ENCODE data around the gene HOXD11.

The HOXD11 gene

DNA sequence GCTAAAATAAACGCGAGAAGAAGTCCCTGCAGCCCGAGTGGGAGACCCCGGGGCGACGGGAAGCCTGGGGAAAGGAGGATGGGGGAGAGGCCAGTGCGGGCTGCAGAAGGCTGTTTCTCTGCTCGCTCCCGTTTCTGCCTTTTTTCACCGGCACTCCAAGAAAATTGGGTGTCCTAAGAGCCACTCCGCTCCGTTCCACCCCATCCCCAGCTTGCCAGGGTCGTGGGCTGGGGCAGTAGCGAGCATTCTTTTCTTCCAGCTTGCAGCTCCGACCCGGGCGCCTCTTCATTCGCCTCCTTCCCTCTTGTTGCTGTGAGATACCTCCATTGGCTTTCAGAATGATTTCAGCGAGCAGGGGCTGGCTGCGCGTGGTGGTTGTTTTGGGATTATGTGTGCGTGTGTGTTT lies 51.1 kb downstream of the HOXD11 start:
- TF ChIP-seq CTCF (IDR thresholded peaks at IDR 0.05; ENCODE audit: low read depth, low read length, poor library complexity, severe bottlenecking) (no peak), EZH2phosphoT487 (IDR thresholded peaks at IDR 0.05; ENCODE audit: borderline replicate concordance, low read length) (no peak)
- H3F3A ChIP-seq (ENCODE audit: control insufficient read depth, insufficient read depth), result no peaks in the 10 kb centered on the region
- H3K4me2 ChIP-seq (ENCODE audit: low read length), result no peak overlapping the region
- H3K4me1 ChIP-seq (ENCODE audit: control insufficient read depth, low read length), result no peaks in the 10 kb centered on the region
- no peaks in the 10 kb centered on the region for H4K20me1 ChIP-seq (ENCODE audit: control insufficient read depth, insufficient read depth, low read depth, low read length)
- H3K27me3 ChIP-seq (ENCODE audit: control insufficient read depth, low read length), result no peaks in the 10 kb centered on the region
- no peaks in the 10 kb centered on the region for H3K36me3 ChIP-seq (ENCODE audit: control insufficient read depth, low read length)
- no peaks in the 10 kb centered on the region for H3K9me2 ChIP-seq (replicated peaks; ENCODE audit: control insufficient read depth, low read length)
- no peak overlapping the region for H3K27ac ChIP-seq (ENCODE audit: low read depth, low read length)
- no peaks in the 10 kb centered on the region for H3K79me2 ChIP-seq (ENCODE audit: control insufficient read depth, low read length)
- no peaks in the 10 kb centered on the region; the same call in 1 of the 2 replicates for H3K9me3 ChIP-seq (ENCODE audit: control insufficient read depth, insufficient read depth, low read length)
- H3K4me3 ChIP-seq (ENCODE audit: low read length), result no peak overlapping the region

DNA sequence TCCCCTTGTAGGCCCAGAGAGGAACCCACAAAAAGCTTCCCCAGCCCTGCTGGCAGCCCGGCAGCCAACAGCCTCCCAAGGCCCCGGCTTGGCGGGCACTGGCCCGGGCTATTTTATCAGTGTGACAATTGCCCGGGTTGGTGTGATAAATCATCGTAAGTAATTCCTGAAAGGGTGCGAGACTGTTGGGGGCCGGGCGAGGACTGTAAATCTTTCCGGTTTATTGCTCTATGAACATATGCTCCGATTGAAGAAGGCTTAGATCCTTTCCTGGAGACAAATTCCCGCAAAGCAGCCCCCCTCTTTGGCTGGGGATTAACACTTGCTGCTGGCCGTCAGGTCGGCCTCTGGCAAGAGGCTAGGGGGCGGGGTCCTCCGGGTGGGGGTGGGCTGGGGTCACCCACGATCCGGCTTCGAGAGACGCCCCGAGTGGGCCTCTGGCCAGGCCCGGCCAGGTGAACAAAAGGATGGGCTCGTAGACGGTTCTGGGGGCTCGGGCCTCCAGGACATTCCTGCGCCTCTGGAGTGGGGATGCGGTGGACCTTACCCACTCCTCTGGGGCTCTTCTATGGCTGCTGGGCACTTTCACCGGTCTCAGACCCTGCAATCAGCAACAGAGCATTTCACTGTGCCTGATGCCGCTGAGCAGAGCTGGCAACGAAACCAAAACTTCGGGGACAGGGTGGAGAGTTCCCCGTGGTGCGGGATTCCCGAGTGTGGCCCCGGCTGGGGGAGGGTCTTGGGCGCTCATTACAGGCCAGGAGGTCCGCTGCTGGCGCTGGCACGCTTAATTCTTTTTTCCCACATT lies 52.0 kb downstream of the HOXD11 start:
- Histone ChIP-seq H3K27ac (ENCODE audit: low read depth, low read length) (no peak overlapping the region), H3F3A (ENCODE audit: control insufficient read depth, insufficient read depth) (no peaks in the 10 kb centered on the region), H3K4me2 (ENCODE audit: low read length) (no peak overlapping the region), H3K9me3 (ENCODE audit: control insufficient read depth, insufficient read depth, low read length) (no peaks in the 10 kb centered on the region; the same call in 1 of the 2 replicates), H3K4me3 (ENCODE audit: low read length) (no peak overlapping the region), H3K4me1 (ENCODE audit: control insufficient read depth, low read length) (no peaks in the 10 kb centered on the region), H3K79me2 (ENCODE audit: control insufficient read depth, low read length) (no peaks in the 10 kb centered on the region), H3K9me2 (replicated peaks; ENCODE audit: control insufficient read depth, low read length) (no peaks in the 10 kb centered on the region), H3K36me3 (ENCODE audit: control insufficient read depth, low read length) (no peaks in the 10 kb centered on the region), H4K20me1 (ENCODE audit: control insufficient read depth, insufficient read depth, low read depth, low read length) (no peaks in the 10 kb centered on the region), H3K27me3 (ENCODE audit: control insufficient read depth, low read length) (no peaks in the 10 kb centered on the region)
- TF ChIP-seq CTCF (IDR thresholded peaks at IDR 0.05; ENCODE audit: low read depth, low read length, poor library complexity, severe bottlenecking) (no peak), EZH2phosphoT487 (IDR thresholded peaks at IDR 0.05; ENCODE audit: borderline replicate concordance, low read length) (no peak)

Measured in DOHH2 (cell line).